ENCODE results near the gene RABGAP1L. TPM values are rescaled to one million over a fixed set of nuclear protein-coding genes. Genes with fewer than 3 reads are reported as not detected.
"Not testable (repeated sequence)": the region's sequence is repeated elsewhere in the genome, so short reads cannot be mapped to it uniquely, and the experiment has no call there.

RABGAP1L gene
- total RNA-seq, 4 donors from 2014 or later = 31.2 to 115 (median 62.5) TPM

DNA sequence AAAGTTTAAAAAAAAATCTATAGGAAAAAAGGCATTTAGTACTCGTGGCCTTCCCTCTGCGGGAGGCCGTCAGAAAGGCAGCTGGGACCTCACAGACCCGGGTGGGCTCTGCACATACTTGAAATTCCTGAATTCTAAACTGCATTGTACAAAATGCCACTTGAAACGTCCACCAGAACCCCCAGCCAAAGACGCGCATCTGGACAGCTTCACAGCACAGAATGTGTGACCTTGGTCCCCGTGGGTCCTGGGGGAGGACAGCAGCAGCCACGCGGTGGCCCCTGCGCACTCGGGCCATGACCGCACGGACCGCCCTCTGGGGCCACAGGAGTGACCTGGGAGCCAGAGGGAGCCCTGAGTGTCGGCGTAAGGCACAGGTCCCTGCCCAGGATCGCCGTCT is 884.5 kb downstream of the RABGAP1L start:
- H3K4me3 ChIP-seq = no peak overlapping the region
- 25 to 42% methylated on average over 4 to 8 of the region's 19 CpGs for WGBS, 2 donors (ENCODE audit: low coverage in 1 of 2)
- H3K27ac ChIP-seq = no peak overlapping the region
- no peak for ATAC-seq
- H3K4me1 ChIP-seq = no peaks in the 10 kb centered on the region
- TF ChIP-seq, protein P1, sequence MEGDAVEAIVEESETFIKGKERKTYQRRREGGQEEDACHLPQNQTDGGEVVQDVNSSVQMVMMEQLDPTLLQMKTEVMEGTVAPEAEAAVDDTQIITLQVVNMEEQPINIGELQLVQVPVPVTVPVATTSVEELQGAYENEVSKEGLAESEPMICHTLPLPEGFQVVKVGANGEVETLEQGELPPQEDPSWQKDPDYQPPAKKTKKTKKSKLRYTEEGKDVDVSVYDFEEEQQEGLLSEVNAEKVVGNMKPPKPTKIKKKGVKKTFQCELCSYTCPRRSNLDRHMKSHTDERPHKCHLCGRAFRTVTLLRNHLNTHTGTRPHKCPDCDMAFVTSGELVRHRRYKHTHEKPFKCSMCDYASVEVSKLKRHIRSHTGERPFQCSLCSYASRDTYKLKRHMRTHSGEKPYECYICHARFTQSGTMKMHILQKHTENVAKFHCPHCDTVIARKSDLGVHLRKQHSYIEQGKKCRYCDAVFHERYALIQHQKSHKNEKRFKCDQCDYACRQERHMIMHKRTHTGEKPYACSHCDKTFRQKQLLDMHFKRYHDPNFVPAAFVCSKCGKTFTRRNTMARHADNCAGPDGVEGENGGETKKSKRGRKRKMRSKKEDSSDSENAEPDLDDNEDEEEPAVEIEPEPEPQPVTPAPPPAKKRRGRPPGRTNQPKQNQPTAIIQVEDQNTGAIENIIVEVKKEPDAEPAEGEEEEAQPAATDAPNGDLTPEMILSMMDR (IDR thresholded peaks at IDR 0.05) = no peak
- TF ChIP-seq POLR2AphosphoS5 (IDR thresholded peaks at IDR 0.05) (no peak), EP300 (IDR thresholded peaks at IDR 0.05) (no peak), POLR2A (IDR thresholded peaks at IDR 0.05) (no peak)
- H3K36me3 ChIP-seq = no peaks in the 10 kb centered on the region
- H3K27me3 ChIP-seq = no peaks in the 10 kb centered on the region
- H3K9me3 ChIP-seq = no peaks in the 10 kb centered on the region

DNA sequence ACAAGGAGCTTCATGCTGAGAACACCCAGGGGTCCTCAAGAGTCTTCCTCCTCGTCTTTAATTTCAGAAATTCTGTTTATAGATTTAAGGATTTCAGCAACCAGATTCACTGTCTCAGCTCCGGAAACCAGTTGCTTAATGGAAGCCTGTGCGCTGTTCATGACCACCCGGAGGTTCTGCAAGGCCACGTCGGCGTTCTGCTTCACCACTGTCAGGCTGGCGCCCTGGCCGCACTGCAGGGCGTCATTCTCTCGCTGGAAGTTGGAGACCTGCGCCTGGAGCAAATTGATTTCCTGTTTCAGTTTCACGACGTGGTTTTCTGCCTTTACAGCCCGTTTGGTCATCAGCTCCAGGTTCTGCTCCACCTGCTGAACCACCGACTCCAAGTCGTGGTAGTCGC is 885.3 kb downstream of the RABGAP1L start:
- WGBS, 2 donors (ENCODE audit: low coverage in 1 of 2) = 89 to 90% methylated on average over 5 to 17 of the region's 18 CpGs
- not testable (repeated sequence) for ATAC-seq

More for the DNA sequence above, 885.3 kb downstream of the RABGAP1L start:
- H3K27me3 ChIP-seq, H3K27ac ChIP-seq, H3K4me1 ChIP-seq, H3K9me3 ChIP-seq, H3K36me3 ChIP-seq, H3K4me3 ChIP-seq: not testable (repeated sequence)

Small RNA genes within 50 kb of the gene (small RNA-seq; reads per million reads assigned to genes)
- gene BANF1P4 (0 reads per million in 4 donors), gene RF00019 (0 reads per million in 4 donors), gene RNU6-307P (0 reads per million in 4 donors)

Other genes with a start within 250 kb of the RABGAP1L start
- gene SERPINC1, start 242.2 kb upstream of the RABGAP1L start, total RNA-seq = not detected
- 10 to 100 TPM; 37.3 to 49.8 (median 40.4) TPM for gene RC3H1, start 137.2 kb upstream of the RABGAP1L start, total RNA-seq

Measured in gastroesophageal sphincter (tissue), 4 donors.